HEK293 (cell line): Measurements from ENCODE around the gene GMPPB.

ENCODE experiments used
- CTCF ChIA-PET: fragments of 350-600 bp; formaldehyde crosslinking; extraction: SDS; loops from one replicate; lab custom pipeline; 2021; ENCODE audit warnings: antibody characterized with exemption; lab: Yijun Ruan, JAX
- POLR2A ChIA-PET: fragments of 300-600 bp; formaldehyde crosslinking; extraction: SDS; loops from one replicate; lab custom pipeline; 2020; ENCODE audit warnings: antibody characterized with exemption, inconsistent platforms; lab: Yijun Ruan, JAX
- H3K27ac ChIP-seq: fragments of 200-500 bp; sonication (Bioruptor generic); 2 replicates; pipeline ENCODE4 v1.5.1; 2014; ENCODE audit warnings: low read depth, low read length, control low read depth, inconsistent platforms; ENCODE audit errors: extremely low read depth
- H3K36me3 ChIP-seq, 2 experiments: fragments of 200-500 bp in 1 of 2; sonication (Bioruptor generic) in 1 of 2; 1 replicate in 1 of 2; 2 replicates in 1 of 2; pipeline ENCODE4 v1.5.1; 2014 to 2017; ENCODE audit warnings: inconsistent platforms in 2 of 2, low read length in 2 of 2; ENCODE audit not compliant: control insufficient read depth in 2 of 2, insufficient read depth in 1 of 2
- H3K4me1 ChIP-seq: fragments of 200-500 bp; sonication (Bioruptor generic); 2 replicates; pipeline ENCODE4 v1.5.1; 2014; ENCODE audit warnings: mild to moderate bottlenecking, low read length, inconsistent platforms; ENCODE audit not compliant: control insufficient read depth, insufficient read depth
- H3K4me3 ChIP-seq: 2 replicates; pipeline ENCODE4 v1.5.1; 2011; ENCODE audit warnings: low read depth, mild to moderate bottlenecking, control low read depth, low read length, moderate library complexity
- H3K9me3 ChIP-seq: fragments of 200-500 bp; sonication (Bioruptor generic); 2 replicates; pipeline ENCODE4 v1.5.1; 2014; ENCODE audit warnings: low read depth, low read length, inconsistent platforms; ENCODE audit not compliant: control insufficient read depth, insufficient read depth
- BCL11A ChIP-seq: fragments of 450-650 bp; formaldehyde crosslinking; IDR thresholded peaks from 2 replicates; pipeline ENCODE4 v1.5.1; 2016; ENCODE audit warnings: low read depth, missing biosample characterization, missing genetic modification characterization
- BCL11B ChIP-seq: fragments of 450-650 bp; formaldehyde crosslinking; IDR thresholded peaks from 2 replicates; pipeline ENCODE4 v1.5.1; 2016; ENCODE audit warnings: low read depth, missing biosample characterization, missing genetic modification characterization
- GLI2 ChIP-seq: fragments of 450-650 bp; formaldehyde crosslinking; IDR thresholded peaks from 2 replicates; pipeline ENCODE4; 2017; ENCODE audit warnings: missing biosample characterization, missing genetic modification characterization, low read depth, borderline replicate concordance
- GLIS1 ChIP-seq: fragments of 450-650 bp; formaldehyde crosslinking; IDR thresholded peaks from 2 replicates; pipeline ENCODE4 v1.5.1; 2016; ENCODE audit warnings: missing biosample characterization, missing genetic modification characterization
- KLF16 ChIP-seq: fragments of 450-650 bp; formaldehyde crosslinking; IDR thresholded peaks from 2 replicates; pipeline ENCODE4 v1.5.1; 2017; ENCODE audit warnings: missing biosample characterization, missing genetic modification characterization
- KLF8 ChIP-seq: fragments of 450-650 bp; formaldehyde crosslinking; IDR thresholded peaks from 2 replicates; pipeline ENCODE4 v1.5.1; 2016; ENCODE audit warnings: missing biosample characterization, missing genetic modification characterization
- KLF9 ChIP-seq: fragments of 450-650 bp; formaldehyde crosslinking; IDR thresholded peaks from 2 replicates; pipeline ENCODE4 v1.5.1; 2016; ENCODE audit warnings: missing biosample characterization, missing genetic modification characterization, low read depth
- SP7 ChIP-seq: fragments of 450-650 bp; formaldehyde crosslinking; IDR thresholded peaks from 2 replicates; pipeline ENCODE4 v1.5.1; 2016; ENCODE audit warnings: missing biosample characterization, missing genetic modification characterization
- ZBTB1 ChIP-seq: fragments of 450-650 bp; formaldehyde crosslinking; IDR thresholded peaks from 2 replicates; pipeline ENCODE4 v1.5.1; 2016; ENCODE audit warnings: missing biosample characterization, missing genetic modification characterization
- ZBTB48 ChIP-seq: fragments of 450-650 bp; formaldehyde crosslinking; IDR thresholded peaks from 2 replicates; pipeline ENCODE4 v1.5.1; 2016; ENCODE audit warnings: missing biosample characterization, missing genetic modification characterization
- ZBTB7A ChIP-seq: fragments of 450-650 bp; formaldehyde crosslinking; IDR thresholded peaks from 2 replicates; pipeline ENCODE4 v1.5.1; 2016; ENCODE audit warnings: low read depth, missing biosample characterization, missing genetic modification characterization
- ZBTB8A ChIP-seq: fragments of 450-650 bp; formaldehyde crosslinking; IDR thresholded peaks from 2 replicates; pipeline ENCODE4 v1.5.1; 2016; ENCODE audit warnings: missing biosample characterization, missing genetic modification characterization
- ZEB2 ChIP-seq: fragments of 450-650 bp; formaldehyde crosslinking; IDR thresholded peaks from 2 replicates; pipeline ENCODE4 v1.5.1; 2016; ENCODE audit warnings: missing biosample characterization, missing genetic modification characterization
- ZFP37 ChIP-seq: fragments of 450-650 bp; formaldehyde crosslinking; IDR thresholded peaks from 2 replicates; pipeline ENCODE4 v1.5.1; 2016; ENCODE audit warnings: missing biosample characterization, missing genetic modification characterization
- ZNF157 ChIP-seq: fragments of 450-650 bp; formaldehyde crosslinking; IDR thresholded peaks from 2 replicates; pipeline ENCODE4 v1.5.1; 2016; ENCODE audit warnings: missing biosample characterization, missing genetic modification characterization
- ZNF16 ChIP-seq: fragments of 450-650 bp; formaldehyde crosslinking; IDR thresholded peaks from 2 replicates; pipeline ENCODE4 v1.5.1; 2016; ENCODE audit warnings: low read depth, missing biosample characterization, missing genetic modification characterization
- ZNF211 ChIP-seq: fragments of 450-650 bp; formaldehyde crosslinking; IDR thresholded peaks from 2 replicates; pipeline ENCODE4 v1.5.1; 2016; ENCODE audit warnings: low read depth, missing biosample characterization, missing genetic modification characterization
- ZNF24 ChIP-seq: fragments of 450-650 bp; formaldehyde crosslinking; IDR thresholded peaks from 2 replicates; pipeline ENCODE4 v1.5.1; 2016; ENCODE audit warnings: missing biosample characterization, missing genetic modification characterization
- ZNF416 ChIP-seq: fragments of 450-650 bp; formaldehyde crosslinking; IDR thresholded peaks from 2 replicates; pipeline ENCODE4 v1.5.1; 2016; ENCODE audit warnings: missing biosample characterization, missing genetic modification characterization
- ZNF501 ChIP-seq: fragments of 450-650 bp; formaldehyde crosslinking; IDR thresholded peaks from 2 replicates; pipeline ENCODE4 v1.5.1; 2016; ENCODE audit warnings: missing biosample characterization, missing genetic modification characterization
- ZNF585B ChIP-seq: fragments of 450-650 bp; formaldehyde crosslinking; IDR thresholded peaks from 2 replicates; pipeline ENCODE4 v1.5.1; 2016; ENCODE audit warnings: missing biosample characterization, missing genetic modification characterization
- ZNF600 ChIP-seq: fragments of 450-650 bp; formaldehyde crosslinking; IDR thresholded peaks from 2 replicates; pipeline ENCODE4 v1.5.1; 2016; ENCODE audit warnings: missing biosample characterization, missing genetic modification characterization
- ZNF692 ChIP-seq: fragments of 450-650 bp; formaldehyde crosslinking; IDR thresholded peaks from 2 replicates; pipeline ENCODE4 v1.5.1; 2016; ENCODE audit warnings: missing biosample characterization, missing genetic modification characterization
- ZNF776 ChIP-seq: fragments of 450-650 bp; formaldehyde crosslinking; IDR thresholded peaks from 2 replicates; pipeline ENCODE4 v1.5.0; 2017; ENCODE audit warnings: missing biosample characterization, missing genetic modification characterization, borderline replicate concordance
- ZNF777 ChIP-seq: fragments of 450-650 bp; formaldehyde crosslinking; IDR thresholded peaks from 2 replicates; pipeline ENCODE4 v1.5.1; 2017; ENCODE audit warnings: missing biosample characterization, missing genetic modification characterization, borderline replicate concordance
- ZNF837 ChIP-seq: fragments of 450-650 bp; formaldehyde crosslinking; IDR thresholded peaks from 2 replicates; pipeline ENCODE4 v1.5.1; 2016; ENCODE audit warnings: missing biosample characterization, missing genetic modification characterization
- ZXDB ChIP-seq: fragments of 450-650 bp; formaldehyde crosslinking; IDR thresholded peaks from 2 replicates; pipeline ENCODE4 v1.5.1; 2016; ENCODE audit warnings: missing biosample characterization, missing genetic modification characterization
- TF ChIP-seq, protein P1 (sequence below): fragments of 450-650 bp; formaldehyde crosslinking; IDR thresholded peaks from 2 replicates; pipeline ENCODE4 v1.5.1; 2016; ENCODE audit warnings: missing biosample characterization, missing genetic modification characterization
- TF ChIP-seq, protein P2 (sequence below): fragments of 450-650 bp; formaldehyde crosslinking; optimal IDR thresholded peaks from 2 replicates; pipeline ENCODE3; 2016; ENCODE audit warnings: missing biosample characterization, mild to moderate bottlenecking, missing genetic modification characterization
- TF ChIP-seq, protein P3 (sequence below): fragments of 450-650 bp; formaldehyde crosslinking; IDR thresholded peaks from 2 replicates; pipeline ENCODE4 v1.5.1; 2016; ENCODE audit warnings: missing biosample characterization, missing genetic modification characterization
- TF ChIP-seq, protein P4 (sequence below): fragments of 450-650 bp; formaldehyde crosslinking; IDR thresholded peaks from 2 replicates; pipeline ENCODE4 v1.5.1; 2016; ENCODE audit warnings: missing biosample characterization, missing genetic modification characterization

GMPPB gene

GRCh38 chr3:49723628-49724551 lies at the start of gene GMPPB:
Gene GMPPB (minus strand): TSS chr3:49723951. CDS start chr3:49723726, 225 bp downstream.
- Histone ChIP-seq H3K4me1 (no peaks in the 10 kb centered on the region), H3K27ac (peak within 1 kb of the TSS; percentile 87), H3K9me3 (no peaks in the 10 kb centered on the region), H3K36me3 (peaks cover 0 to 76% of the 10 kb centered on the region in 2 experiments; a peak in 1 of 3 replicates), H3K4me3 (peak within 1 kb of the TSS; percentile 90)
- ChIA-PET CTCF (interaction anchor here (0.7 kb wide), 1 partner anchor 122 kb away, joined by 3 read pairs; no protein-coding TSS in a partner anchor), POLR2A (interaction anchor here (0.5 to 1.7 kb wide), 8 partner anchors 9 to 1946 kb away, joined by 3 to 9 read pairs (median 4); partner anchors contain the start of gene IP6K1)
- TF ChIP-seq ZNF837 (tag by site-specific recombination) (peak; percentile 57; the same call in 1 of the 2 replicates), ZNF692 (tag by site-specific recombination) (peak; percentile 11; the same call in 1 of the 2 replicates), ZBTB8A (tag by site-specific recombination) (peak; percentile 31), BCL11A (tag by site-specific recombination) (peak; percentile 80; the same call in 1 of the 2 replicates), ZNF16 (no peak), ZNF157 (tag by site-specific recombination) (no peak), KLF9 (tag by site-specific recombination) (peak; percentile 61; the same call in 1 of the 2 replicates), ZBTB1 (tag by site-specific recombination) (peak; percentile 7; the same call in 1 of the 2 replicates), ZXDB (tag by site-specific recombination) (peak; percentile 53), ZNF501 (tag by site-specific recombination) (peak; percentile 81), ZBTB7A (no peak), ZFP37 (tag by site-specific recombination) (peak; percentile 36; the same call in 1 of the 2 replicates), ZNF777 (0 out of 2 replicates have a peak, but pooled peaks have one; percentile 32), ZBTB48 (peak; percentile 77), KLF8 (tag by site-specific recombination) (peak; percentile 56; the same call in 1 of the 2 replicates), ZNF776 (tag by site-specific recombination) (no peak), ZNF600 (tag by site-specific recombination) (peak; percentile 75), GLIS1 (peak; percentile 61), BCL11B (no peak), KLF16 (tag by site-specific recombination) (peak; percentile 40; the same call in 1 of the 2 replicates), ZEB2 (peak; percentile 37), ZNF416 (0 out of 2 replicates have a peak, but pooled peaks have one; percentile 18), SP7 (tag by site-specific recombination) (peak; percentile 20; the same call in 1 of the 2 replicates), ZNF24 (no peak), ZNF585B (tag by site-specific recombination) (no peak), ZNF211 (no peak), GLI2 (tag by site-specific recombination) (no peak)
- TF ChIP-seq, protein P1, sequence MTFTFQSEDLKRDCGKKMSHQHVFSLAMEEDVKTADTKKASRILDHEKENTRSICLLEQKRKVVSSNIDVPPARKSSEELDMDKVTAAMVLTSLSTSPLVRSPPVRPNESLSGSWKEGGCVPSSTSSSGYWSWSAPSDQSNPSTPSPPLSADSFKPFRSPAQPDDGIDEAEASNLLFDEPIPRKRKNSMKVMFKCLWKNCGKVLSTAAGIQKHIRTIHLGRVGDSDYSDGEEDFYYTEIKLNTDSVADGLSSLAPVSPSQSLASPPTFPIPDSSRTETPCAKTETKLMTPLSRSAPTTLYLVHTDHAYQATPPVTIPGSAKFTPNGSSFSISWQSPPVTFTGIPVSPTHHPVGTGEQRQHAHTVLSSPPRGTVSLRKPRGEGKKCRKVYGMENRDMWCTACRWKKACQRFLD (tag by site-specific recombination): 0 out of 2 replicates have a peak, but pooled peaks have one; percentile 33
- TF ChIP-seq, protein P2, sequence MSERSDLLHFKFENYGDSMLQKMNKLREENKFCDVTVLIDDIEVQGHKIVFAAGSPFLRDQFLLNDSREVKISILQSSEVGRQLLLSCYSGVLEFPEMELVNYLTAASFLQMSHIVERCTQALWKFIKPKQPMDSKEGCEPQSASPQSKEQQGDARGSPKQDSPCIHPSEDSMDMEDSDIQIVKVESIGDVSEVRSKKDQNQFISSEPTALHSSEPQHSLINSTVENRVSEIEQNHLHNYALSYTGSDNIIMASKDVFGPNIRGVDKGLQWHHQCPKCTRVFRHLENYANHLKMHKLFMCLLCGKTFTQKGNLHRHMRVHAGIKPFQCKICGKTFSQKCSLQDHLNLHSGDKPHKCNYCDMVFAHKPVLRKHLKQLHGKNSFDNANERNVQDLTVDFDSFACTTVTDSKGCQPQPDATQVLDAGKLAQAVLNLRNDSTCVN (tag by site-specific recombination): peak; percentile 67
- TF ChIP-seq, protein P3, sequence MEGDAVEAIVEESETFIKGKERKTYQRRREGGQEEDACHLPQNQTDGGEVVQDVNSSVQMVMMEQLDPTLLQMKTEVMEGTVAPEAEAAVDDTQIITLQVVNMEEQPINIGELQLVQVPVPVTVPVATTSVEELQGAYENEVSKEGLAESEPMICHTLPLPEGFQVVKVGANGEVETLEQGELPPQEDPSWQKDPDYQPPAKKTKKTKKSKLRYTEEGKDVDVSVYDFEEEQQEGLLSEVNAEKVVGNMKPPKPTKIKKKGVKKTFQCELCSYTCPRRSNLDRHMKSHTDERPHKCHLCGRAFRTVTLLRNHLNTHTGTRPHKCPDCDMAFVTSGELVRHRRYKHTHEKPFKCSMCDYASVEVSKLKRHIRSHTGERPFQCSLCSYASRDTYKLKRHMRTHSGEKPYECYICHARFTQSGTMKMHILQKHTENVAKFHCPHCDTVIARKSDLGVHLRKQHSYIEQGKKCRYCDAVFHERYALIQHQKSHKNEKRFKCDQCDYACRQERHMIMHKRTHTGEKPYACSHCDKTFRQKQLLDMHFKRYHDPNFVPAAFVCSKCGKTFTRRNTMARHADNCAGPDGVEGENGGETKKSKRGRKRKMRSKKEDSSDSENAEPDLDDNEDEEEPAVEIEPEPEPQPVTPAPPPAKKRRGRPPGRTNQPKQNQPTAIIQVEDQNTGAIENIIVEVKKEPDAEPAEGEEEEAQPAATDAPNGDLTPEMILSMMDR (tag by site-specific recombination): peak; percentile 23; the same call in 1 of the 2 replicates
- TF ChIP-seq, protein P4, sequence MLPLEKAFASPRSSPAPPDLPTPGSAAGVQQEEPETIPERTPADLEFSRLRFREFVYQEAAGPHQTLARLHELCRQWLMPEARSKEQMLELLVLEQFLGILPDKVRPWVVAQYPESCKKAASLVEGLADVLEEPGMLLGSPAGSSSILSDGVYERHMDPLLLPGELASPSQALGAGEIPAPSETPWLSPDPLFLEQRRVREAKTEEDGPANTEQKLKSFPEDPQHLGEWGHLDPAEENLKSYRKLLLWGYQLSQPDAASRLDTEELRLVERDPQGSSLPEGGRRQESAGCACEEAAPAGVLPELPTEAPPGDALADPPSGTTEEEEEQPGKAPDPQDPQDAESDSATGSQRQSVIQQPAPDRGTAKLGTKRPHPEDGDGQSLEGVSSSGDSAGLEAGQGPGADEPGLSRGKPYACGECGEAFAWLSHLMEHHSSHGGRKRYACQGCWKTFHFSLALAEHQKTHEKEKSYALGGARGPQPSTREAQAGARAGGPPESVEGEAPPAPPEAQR: no peak
